Mesothelial cell of epicardium (in vitro differentiated cells): ENCODE measurements around the gene SLC35F6. TPM values are rescaled to one million over a fixed set of nuclear protein-coding genes. Genes with fewer than 3 reads are reported as not detected.

Experiments used
- DNase-seq, 2 experiments: peaks; one replicate each; pipeline ENCODE4 v3.0.0; 2021; ENCODE audit warnings: low spot score in 2 of 2; ENCODE audit not compliant: unreplicated experiment in 2 of 2
- H3K27ac Mint-ChIP-seq: 2 replicates; pipeline ENCODE4 v1.8.0; 2021; ENCODE audit warnings: mixed read lengths
- H3K27me3 Mint-ChIP-seq: 2 replicates; pipeline ENCODE4 v1.8.0; 2021; ENCODE audit warnings: low read depth, mixed read lengths
- H3K36me3 Mint-ChIP-seq: 2 replicates; pipeline ENCODE4 v1.8.0; 2021; ENCODE audit warnings: mixed read lengths
- H3K4me1 Mint-ChIP-seq: 2 replicates; pipeline ENCODE4 v1.8.0; 2021; ENCODE audit warnings: mixed read lengths
- H3K4me3 Mint-ChIP-seq: 2 replicates; pipeline ENCODE4 v1.8.0; 2021; ENCODE audit warnings: mild to moderate bottlenecking, moderate library complexity, mixed read lengths
- H3K9me3 Mint-ChIP-seq: 2 replicates; pipeline ENCODE4 v1.8.0; 2021; ENCODE audit warnings: mixed read lengths
- total RNA-seq: library from RNA; stranded (reverse); gene quantifications from 3 replicates; pipeline ENCODE4 v1.2.1, GENCODE V29; 2021
- TF ChIP-seq, protein P1 (sequence below): fragments of 200-600 bp; sonication (generic); IDR thresholded peaks from one replicate; pipeline ENCODE4 v1.5.0; 2021; ENCODE audit warnings: antibody characterized with exemption; ENCODE audit not compliant: unreplicated experiment

The SLC35F6 gene
- total RNA-seq, 1 donor from 2014 or later = 26.0 TPM

DNA sequence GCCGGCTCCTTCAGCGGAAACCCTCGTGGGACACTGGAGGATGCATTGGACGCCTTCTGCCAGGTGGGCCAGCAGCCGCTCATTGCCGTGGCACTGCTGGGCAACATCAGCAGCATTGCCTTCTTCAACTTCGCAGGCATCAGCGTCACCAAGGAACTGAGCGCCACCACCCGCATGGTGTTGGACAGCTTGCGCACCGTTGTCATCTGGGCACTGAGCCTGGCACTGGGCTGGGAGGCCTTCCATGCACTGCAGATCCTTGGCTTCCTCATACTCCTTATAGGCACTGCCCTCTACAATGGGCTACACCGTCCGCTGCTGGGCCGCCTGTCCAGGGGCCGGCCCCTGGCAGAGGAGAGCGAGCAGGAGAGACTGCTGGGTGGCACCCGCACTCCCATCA lies 14.0 kb downstream of the SLC35F6 start:
- no peak overlapping the region for H3K27ac Mint-ChIP-seq
- H3K27me3 Mint-ChIP-seq = no peaks in the 10 kb centered on the region
- no peak overlapping the region for H3K4me3 Mint-ChIP-seq
- H3K9me3 Mint-ChIP-seq = no peaks in the 10 kb centered on the region
- H3K36me3 Mint-ChIP-seq = peaks cover 25% of the 10 kb centered on the region
- no peaks in the 10 kb centered on the region for H3K4me1 Mint-ChIP-seq
- no peak for DNase-seq
- TF ChIP-seq, protein P1, sequence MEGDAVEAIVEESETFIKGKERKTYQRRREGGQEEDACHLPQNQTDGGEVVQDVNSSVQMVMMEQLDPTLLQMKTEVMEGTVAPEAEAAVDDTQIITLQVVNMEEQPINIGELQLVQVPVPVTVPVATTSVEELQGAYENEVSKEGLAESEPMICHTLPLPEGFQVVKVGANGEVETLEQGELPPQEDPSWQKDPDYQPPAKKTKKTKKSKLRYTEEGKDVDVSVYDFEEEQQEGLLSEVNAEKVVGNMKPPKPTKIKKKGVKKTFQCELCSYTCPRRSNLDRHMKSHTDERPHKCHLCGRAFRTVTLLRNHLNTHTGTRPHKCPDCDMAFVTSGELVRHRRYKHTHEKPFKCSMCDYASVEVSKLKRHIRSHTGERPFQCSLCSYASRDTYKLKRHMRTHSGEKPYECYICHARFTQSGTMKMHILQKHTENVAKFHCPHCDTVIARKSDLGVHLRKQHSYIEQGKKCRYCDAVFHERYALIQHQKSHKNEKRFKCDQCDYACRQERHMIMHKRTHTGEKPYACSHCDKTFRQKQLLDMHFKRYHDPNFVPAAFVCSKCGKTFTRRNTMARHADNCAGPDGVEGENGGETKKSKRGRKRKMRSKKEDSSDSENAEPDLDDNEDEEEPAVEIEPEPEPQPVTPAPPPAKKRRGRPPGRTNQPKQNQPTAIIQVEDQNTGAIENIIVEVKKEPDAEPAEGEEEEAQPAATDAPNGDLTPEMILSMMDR = no peak

DNA sequence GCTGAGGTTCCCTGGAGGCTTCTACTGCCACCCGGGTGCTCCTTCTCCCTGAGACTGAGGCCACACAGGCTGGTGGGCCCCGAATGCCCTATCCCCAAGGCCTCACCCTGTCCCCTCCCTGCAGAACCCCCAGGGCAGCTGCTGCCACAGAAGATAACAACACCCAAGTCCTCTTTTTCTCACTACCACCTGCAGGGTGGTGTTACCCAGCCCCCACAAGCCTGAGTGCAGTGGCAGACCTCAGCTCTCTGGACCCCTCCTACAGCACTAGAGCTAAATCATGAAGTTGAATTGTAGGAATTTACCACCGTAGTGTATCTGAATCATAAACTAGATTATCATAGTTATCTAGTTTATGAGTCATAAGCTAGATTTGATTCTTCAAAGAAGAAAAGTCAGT lies 14.4 kb downstream of the SLC35F6 start:
- no peak for DNase-seq
- H3K9me3 Mint-ChIP-seq = no peaks in the 10 kb centered on the region
- no peaks in the 10 kb centered on the region for H3K27me3 Mint-ChIP-seq
- no peak overlapping the region for H3K4me3 Mint-ChIP-seq
- TF ChIP-seq, protein P1 = no peak
- peaks cover 25% of the 10 kb centered on the region for H3K36me3 Mint-ChIP-seq
- no peak overlapping the region for H3K27ac Mint-ChIP-seq
- no peaks in the 10 kb centered on the region for H3K4me1 Mint-ChIP-seq

DNA sequence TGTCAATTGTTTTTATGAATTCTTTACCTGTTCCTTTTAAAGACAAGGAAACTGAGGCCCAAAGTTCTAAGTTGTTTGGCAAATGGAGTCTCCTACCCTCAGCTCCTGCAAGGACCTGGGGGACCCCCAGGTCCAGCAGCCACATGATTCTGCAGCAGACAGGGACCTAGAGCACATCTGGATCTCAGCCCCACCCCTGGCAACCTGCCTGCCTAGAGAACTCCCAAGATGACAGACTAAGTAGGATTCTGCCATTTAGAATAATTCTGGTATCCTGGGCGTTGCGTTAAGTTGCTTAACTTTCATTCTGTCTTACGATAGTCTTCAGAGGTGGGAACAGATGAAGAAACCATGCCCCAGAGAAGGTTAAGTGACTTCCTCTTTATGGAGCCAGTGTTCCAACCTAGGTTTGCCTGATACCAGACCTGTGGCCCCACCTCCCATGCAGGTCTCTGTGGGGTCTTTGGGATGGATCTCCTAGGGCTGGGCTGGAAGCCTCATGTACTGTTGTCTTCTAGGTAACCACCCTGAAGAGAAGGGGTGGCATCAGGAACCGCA lies 16.2 kb downstream of the SLC35F6 start:
- H3K27me3 Mint-ChIP-seq = no peaks in the 10 kb centered on the region
- H3K4me3 Mint-ChIP-seq = no peak overlapping the region
- H3K27ac Mint-ChIP-seq = no peak overlapping the region
- peaks cover 5% of the 10 kb centered on the region for H3K4me1 Mint-ChIP-seq
- peaks cover 25% of the 10 kb centered on the region for H3K36me3 Mint-ChIP-seq
- TF ChIP-seq, protein P1 = no peak
- DNase-seq = no peak
- H3K9me3 Mint-ChIP-seq = no peaks in the 10 kb centered on the region

DNA sequence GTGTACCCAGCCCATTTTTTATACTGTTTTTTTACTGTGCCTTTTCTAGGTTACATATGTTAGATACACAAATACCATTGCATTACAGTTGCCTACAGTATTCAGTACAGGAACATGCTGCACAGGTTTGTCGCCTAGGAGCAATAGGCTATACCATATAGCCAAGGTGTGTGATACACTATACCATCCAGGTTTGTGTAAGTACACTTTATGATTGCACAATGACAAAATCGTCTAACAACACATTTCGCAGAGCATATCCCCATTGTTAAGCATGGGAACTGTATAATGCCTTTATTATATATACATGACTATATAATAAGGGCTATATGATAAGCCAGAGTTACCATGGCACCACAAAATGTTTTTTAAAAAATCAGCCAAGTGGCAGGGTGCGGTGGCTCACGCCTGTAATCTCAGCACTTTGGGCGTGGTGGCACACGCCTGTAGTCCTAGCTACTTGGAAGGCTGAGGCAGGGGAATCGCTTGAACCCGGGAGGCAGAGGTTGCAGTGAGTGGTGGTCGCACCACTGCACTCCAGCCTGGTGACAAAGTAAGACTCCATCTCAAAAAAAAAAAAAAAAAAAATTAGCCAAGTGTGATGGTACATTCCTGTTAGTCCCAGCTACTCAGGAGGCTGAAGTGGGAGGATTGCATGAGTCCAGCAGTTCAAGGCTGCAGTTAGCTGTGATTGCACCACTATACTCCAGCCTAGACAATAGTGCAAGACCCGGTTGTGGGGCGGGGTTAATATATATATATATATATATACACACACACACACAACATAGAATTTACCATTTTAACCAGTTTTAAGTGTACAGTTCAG lies 19.0 kb downstream of the SLC35F6 start:
- Mint-ChIP-seq H3K36me3 (peaks cover 17% of the 10 kb centered on the region), H3K4me3 (no peak overlapping the region), H3K27me3 (no peaks in the 10 kb centered on the region), H3K9me3 (no peaks in the 10 kb centered on the region), H3K4me1 (peaks cover 18% of the 10 kb centered on the region), H3K27ac (no peak overlapping the region)
- TF ChIP-seq, protein P1 = no peak
- no peak for DNase-seq

GRCh38 chr2:26784570-26785234 lies 20.6 kb downstream of the SLC35F6 start:
- peak overlapping the region; percentile 91 for H3K27ac Mint-ChIP-seq
- H3K9me3 Mint-ChIP-seq = peaks cover 5% of the 10 kb centered on the region
- no peaks in the 10 kb centered on the region for H3K27me3 Mint-ChIP-seq
- H3K4me3 Mint-ChIP-seq = peak overlapping the region; percentile 74
- TF ChIP-seq, protein P1 = no peak
- no peak for DNase-seq
- H3K4me1 Mint-ChIP-seq = peaks cover 21% of the 10 kb centered on the region
- H3K36me3 Mint-ChIP-seq = peaks cover 19% of the 10 kb centered on the region
